ENCODE data around the gene DDX20. TPM values are rescaled to one million over a fixed set of nuclear protein-coding genes. Genes with fewer than 3 reads are reported as not detected.

The DDX20 gene
- polyA plus RNA-seq, 1 of the 3 experiments (the other 2 are of a cell fraction) = 3.8 TPM

- TF ChIP-seq CTCF (IDR thresholded peaks at IDR 0.05) = no peak
Measured at GRCh38 chr1:111707906-111708305, 47.8 kb upstream of the DDX20 start (continued).

GRCh38 chr1:111709986-111710385, 45.7 kb upstream of the DDX20 start:
- Histone ChIP-seq H4K20me1 (ENCODE audit: insufficient read depth) (no peaks in the 10 kb centered on the region), H3F3A (replicated peaks; ENCODE audit: insufficient read depth) (peaks cover 22% of the 10 kb centered on the region), H3K9ac (no peak overlapping the region), H3K36me3 (replicated peaks in 1 of 2; ENCODE audit: control insufficient read depth in 1 of 2, insufficient read depth in 2 of 2, low read length in 1 of 2) (peaks cover 35 to 37% of the 10 kb centered on the region in 2 experiments), H3K79me2 (ENCODE audit: insufficient read depth) (no peaks in the 10 kb centered on the region), H3K4me1 (ENCODE audit: control insufficient read depth in 1 of 2, insufficient read depth in 2 of 2, low read depth in 1 of 2, low read length in 1 of 2) (no peaks in the 10 kb centered on the region; a peak in 2 of 4 replicates), H3K27me3 (ENCODE audit: insufficient read depth) (no peaks in the 10 kb centered on the region), H3K27ac (ENCODE audit: low read depth in 2 of 2, low read length in 1 of 2) (no peak overlapping the region), H3K9me3 (no peaks in the 10 kb centered on the region), H3K9me2 (no peaks in the 10 kb centered on the region), H3K4me2 (no peak overlapping the region), H3K4me3 (ENCODE audit: low read depth in 2 of 2, low read length in 1 of 2) (no peak overlapping the region), H2AFZ (ENCODE audit: low read depth) (no peak overlapping the region)
- ChIA-PET CTCF (interaction anchor here (2.9 to 7.7 kb wide), 2 partner anchors 39 to 60 kb away, joined by 16 to 72 read pairs; no protein-coding TSS in a partner anchor), POLR2A (no interaction called here)
- TF ChIP-seq JUND (IDR thresholded peaks at IDR 0.05) = no peak
- TF ChIP-seq NFIC (IDR thresholded peaks at IDR 0.05; ENCODE audit: borderline replicate concordance) = no peak
- TF ChIP-seq RXRA (IDR thresholded peaks at IDR 0.05; ENCODE audit: borderline replicate concordance, low read depth) = no peak
- TF ChIP-seq CHD2 (IDR thresholded peaks at IDR 0.05; ENCODE audit: low read length, partially characterized antibody) = no peak
- TF ChIP-seq GATA2 (CRISPR knock-in tag; IDR thresholded peaks at IDR 0.05) = no peak
- no peak for TF ChIP-seq FOXJ3 (CRISPR knock-in tag; IDR thresholded peaks at IDR 0.05)
- WGBS (ENCODE audit: low lambda C conversion rate) = 75% methylated on average over 1 of the region's 1 CpG
- no peak for DNase-seq

GRCh38 chr1:111716333-111716732, 39.4 kb upstream of the DDX20 start:
- DNase-seq = no peak
- 93% methylated on average over 3 of the region's 3 CpGs for WGBS (ENCODE audit: low lambda C conversion rate)
- Histone ChIP-seq H3K9ac (no peak overlapping the region), H2AFZ (ENCODE audit: low read depth) (no peak overlapping the region), H3K27ac (ENCODE audit: low read depth in 2 of 2, low read length in 1 of 2) (no peak overlapping the region), H3K4me2 (no peak overlapping the region), H4K20me1 (ENCODE audit: insufficient read depth) (no peaks in the 10 kb centered on the region), H3F3A (replicated peaks; ENCODE audit: insufficient read depth) (peaks cover 13% of the 10 kb centered on the region), H3K9me2 (no peaks in the 10 kb centered on the region), H3K27me3 (ENCODE audit: insufficient read depth) (no peaks in the 10 kb centered on the region), H3K4me1 (ENCODE audit: control insufficient read depth in 1 of 2, insufficient read depth in 2 of 2, low read depth in 1 of 2, low read length in 1 of 2) (no peaks in the 10 kb centered on the region), H3K79me2 (ENCODE audit: insufficient read depth) (no peaks in the 10 kb centered on the region), H3K9me3 (no peaks in the 10 kb centered on the region), H3K36me3 (replicated peaks in 1 of 2; ENCODE audit: control insufficient read depth in 1 of 2, insufficient read depth in 2 of 2, low read length in 1 of 2) (peaks cover 10 to 22% of the 10 kb centered on the region in 2 experiments), H3K4me3 (ENCODE audit: low read depth in 2 of 2, low read length in 1 of 2) (no peak overlapping the region)
- CTCF ChIA-PET = interaction anchor here (0.9 to 7.7 kb wide), 8 partner anchors 12 to 114 kb away, joined by 3 to 72 read pairs (median 16); partner anchors contain the start of gene DDX20
- TF ChIP-seq FOXM1 (IDR thresholded peaks at IDR 0.05; ENCODE audit: low read depth) = no peak
- no peak for TF ChIP-seq EZH2phosphoT487 (IDR thresholded peaks at IDR 0.05; ENCODE audit: borderline replicate concordance, low read depth)
- no peak for TF ChIP-seq RCOR1 (IDR thresholded peaks at IDR 0.05; ENCODE audit: low read length)
- no peak for TF ChIP-seq USF2 (IDR thresholded peaks at IDR 0.05; ENCODE audit: borderline replicate concordance, low read depth, low read length)
- TF ChIP-seq YY1 (IDR thresholded peaks at IDR 0.05; ENCODE audit: low read depth) = no peak
- TF ChIP-seq IRF3 (IDR thresholded peaks at IDR 0.05; ENCODE audit: low read depth, low read length) = no peak
- TF ChIP-seq POLR2AphosphoS5 (IDR thresholded peaks at IDR 0.05; ENCODE audit: low read depth, low read length) = no peak
- TF ChIP-seq SMC3 (IDR thresholded peaks at IDR 0.05; ENCODE audit: low read depth, low read length) = no peak
- no peak for TF ChIP-seq MXI1 (IDR thresholded peaks at IDR 0.05; ENCODE audit: low read depth, low read length)
- no peak for TF ChIP-seq ZBTB33 (IDR thresholded peaks at IDR 0.05; ENCODE audit: borderline replicate concordance, low read depth)
- POLR2A ChIA-PET = no interaction called here

All from SK-N-SH (cell line).